HepG2 (cell line): Measurements from ENCODE around the gene SLC23A2. TPM values are rescaled to one million over a fixed set of nuclear protein-coding genes. Genes with fewer than 3 reads are reported as not detected.

Experiments used
- BCL6 ChIP-seq: IDR thresholded peaks from 2 replicates; pipeline ENCODE4 v1.6.1; 2016; ENCODE audit warnings: missing genetic modification reagents, missing compliant biosample characterization
- CBX1 ChIP-seq: IDR thresholded peaks from one replicate; pipeline ENCODE4 v1.6.1; 2016; ENCODE audit warnings: antibody characterized with exemption, low read depth
- EHMT2 ChIP-seq: fragments of 200-600 bp; sonication (generic); IDR thresholded peaks from 2 replicates; pipeline ENCODE4 v1.7.0; 2017; ENCODE audit warnings: antibody characterized with exemption, low read depth, low read length, borderline replicate concordance
- FOXJ3 ChIP-seq: sonication (generic); formaldehyde crosslinking; IDR thresholded peaks from 2 replicates; pipeline ENCODE4 v1.4.0; 2020; ENCODE audit warnings: missing genetic modification reagents, mild to moderate bottlenecking, borderline replicate concordance
- GFI1 ChIP-seq: sonication (generic); formaldehyde crosslinking; IDR thresholded peaks from 2 replicates; pipeline ENCODE4 v1.5.0; 2020; ENCODE audit warnings: missing genetic modification reagents, mild to moderate bottlenecking, borderline replicate concordance
- HHEX ChIP-seq: IDR thresholded peaks from 2 replicates; pipeline ENCODE4 v1.6.1; 2016; ENCODE audit warnings: control low read depth
- HMGA1 ChIP-seq: sonication (generic); formaldehyde crosslinking; conservative IDR thresholded peaks from 2 replicates; pipeline ENCODE4 v1.4.0; 2020; ENCODE audit warnings: missing genetic modification reagents
- KDM6A ChIP-seq: IDR thresholded peaks from 2 replicates; pipeline ENCODE4 v1.6.1; 2016; ENCODE audit warnings: low read depth
- KMT2B ChIP-seq: IDR thresholded peaks from 2 replicates; pipeline ENCODE4 v1.6.1; 2016; ENCODE audit warnings: missing genetic modification reagents, missing compliant biosample characterization
- MXD4 ChIP-seq: IDR thresholded peaks from 2 replicates; pipeline ENCODE4 v1.6.1; 2016; ENCODE audit warnings: mild to moderate bottlenecking, missing biosample characterization, missing genetic modification reagents
- NCOA2 ChIP-seq: sonication (generic); formaldehyde crosslinking; IDR thresholded peaks from 2 replicates; pipeline ENCODE4 v1.8.0; 2022; ENCODE audit warnings: inconsistent platforms
- PBX2 ChIP-seq: IDR thresholded peaks from 2 replicates; pipeline ENCODE4 v1.6.1; 2016; ENCODE audit warnings: control low read depth
- PITX1 ChIP-seq: sonication (generic); formaldehyde crosslinking; IDR thresholded peaks from 2 replicates; pipeline ENCODE4 v1.5.1; 2020; ENCODE audit warnings: mild to moderate bottlenecking, missing genetic modification reagents
- PRPF4 ChIP-seq: fragments of 200-400 bp; formaldehyde crosslinking; IDR thresholded peaks from 2 replicates; pipeline ENCODE4 v1.6.1; 2016; ENCODE audit warnings: low read length, low read depth; ENCODE audit not compliant: poor library complexity, severe bottlenecking
- RXRB ChIP-seq: IDR thresholded peaks from 2 replicates; pipeline ENCODE4 v1.6.1; 2016; ENCODE audit warnings: borderline replicate concordance, missing genetic modification reagents, missing compliant biosample characterization
- SNAPC2 ChIP-seq: sonication (generic); formaldehyde crosslinking; IDR thresholded peaks from 2 replicates; pipeline ENCODE4 v1.8.1; 2022; ENCODE audit warnings: mild to moderate bottlenecking, missing genetic modification reagents
- SRF ChIP-seq: IDR thresholded peaks from 2 replicates; pipeline ENCODE4 v1.6.1; 2011; ENCODE audit warnings: mild to moderate bottlenecking, low read depth, low read length, moderate library complexity
- STAT6 ChIP-seq: sonication (generic); formaldehyde crosslinking; IDR thresholded peaks from 2 replicates; pipeline ENCODE4 v1.4.0; 2020; ENCODE audit warnings: missing genetic modification reagents, mild to moderate bottlenecking, borderline replicate concordance
- TAF15 ChIP-seq: fragments of 200-400 bp; formaldehyde crosslinking; IDR thresholded peaks from one replicate; pipeline ENCODE4 v1.6.1; 2018; ENCODE audit warnings: mild to moderate bottlenecking, low read depth, low read length; ENCODE audit not compliant: poor library complexity, severe bottlenecking
- TRAFD1 ChIP-seq: sonication (generic); formaldehyde crosslinking; IDR thresholded peaks from 2 replicates; pipeline ENCODE4 v1.5.1; 2020; ENCODE audit warnings: missing genetic modification reagents, mild to moderate bottlenecking, borderline replicate concordance
- ZNF260 ChIP-seq: sonication (generic); formaldehyde crosslinking; IDR thresholded peaks from 2 replicates; pipeline ENCODE4 v1.4.0; 2020; ENCODE audit warnings: missing genetic modification reagents, low read depth, mild to moderate bottlenecking, borderline replicate concordance
- ZNF282 ChIP-seq: fragments of 450-650 bp; IDR thresholded peaks from 2 replicates; pipeline ENCODE4 v1.6.1; 2018; ENCODE audit not compliant: partially characterized antibody
- ZNF432 ChIP-seq: sonication (generic); formaldehyde crosslinking; IDR thresholded peaks from 2 replicates; pipeline ENCODE4 v1.5.0; 2020; ENCODE audit warnings: missing genetic modification reagents, mild to moderate bottlenecking, borderline replicate concordance
- ZNF547 ChIP-seq: sonication (generic); formaldehyde crosslinking; IDR thresholded peaks from 2 replicates; pipeline ENCODE4 v1.5.1; 2020; ENCODE audit warnings: mild to moderate bottlenecking, missing genetic modification reagents
- ZNF550 ChIP-seq: sonication (generic); formaldehyde crosslinking; IDR thresholded peaks from 2 replicates; pipeline ENCODE4 v1.4.0; 2020; ENCODE audit warnings: mild to moderate bottlenecking, missing genetic modification reagents, borderline replicate concordance
- ZNF619 ChIP-seq: sonication (generic); formaldehyde crosslinking; IDR thresholded peaks from 2 replicates; pipeline ENCODE4 v1.4.0; 2020; ENCODE audit warnings: mild to moderate bottlenecking, missing genetic modification reagents
- polyA plus RNA-seq, 8 experiments: library from polyadenylated mRNA; depleted of rRNA in 3 of 8; stranded (reverse) in 7 of 8; unstranded in 1 of 8; fragments of >200 nt; fragmentation: Illumina TruSeq in 4 of 8; extraction: Trizol in 4 of 8; gene quantifications; 2 replicates each; pipeline versions ENCODE4 v1.2.1 to v1.2.3, GENCODE V29; 2011 to 2016; ENCODE audit warnings: low read depth in 4 of 8, missing spikeins in 1 of 8, mixed read lengths in 1 of 8; ENCODE audit not compliant: insufficient read depth in 1 of 8
- total RNA-seq, 5 experiments: library from RNA; depleted of rRNA; stranded (reverse); fragments of >200 nt; fragmentation: Illumina TruSeq; extraction: Trizol; gene quantifications; 2 replicates each; pipeline ENCODE4 v1.2.3, GENCODE V29; 2016; ENCODE audit warnings: low read depth in 1 of 5

Gene SLC23A2
- total and polyA plus RNA-seq, 2 of the 13 experiments (the other 11 are each of a cell fraction or from before 2014, with no cell fraction given) = 42.2 to 51.2 TPM

GRCh38 chr20:4937407-4938319 lies 63.6 kb downstream of the SLC23A2 start (continued):
- no peak for TF ChIP-seq TRAFD1 (CRISPR knock-in tag)
- no peak for TF ChIP-seq HMGA1 (CRISPR knock-in tag)
- TF ChIP-seq TAF15 = no peak
- TF ChIP-seq MXD4 (CRISPR knock-in tag) = no peak
- no peak for TF ChIP-seq PRPF4
- TF ChIP-seq STAT6 (CRISPR knock-in tag) = no peak
- no peak for TF ChIP-seq RXRB (CRISPR knock-in tag)
- no peak for TF ChIP-seq ZNF260 (CRISPR knock-in tag)
- TF ChIP-seq HHEX (CRISPR knock-in tag) = no peak
- TF ChIP-seq ZNF547 (CRISPR knock-in tag) = no peak; the same call in 1 of the 2 replicates
- no peak for TF ChIP-seq BCL6 (CRISPR knock-in tag)
- no peak for TF ChIP-seq KDM6A (CRISPR knock-in tag)
- TF ChIP-seq GFI1 = 0 out of 2 replicates have a peak, but pooled peaks have one; percentile 60
- TF ChIP-seq NCOA2 = 0 out of 2 replicates have a peak, but pooled peaks have one; percentile 24
- no peak for TF ChIP-seq CBX1
- no peak for TF ChIP-seq SRF
- TF ChIP-seq SNAPC2 (CRISPR knock-in tag) = no peak
- no peak for TF ChIP-seq ZNF432 (CRISPR knock-in tag)
- TF ChIP-seq PBX2 (CRISPR knock-in tag) = no peak
- TF ChIP-seq ZNF282 = no peak
- TF ChIP-seq ZNF619 (CRISPR knock-in tag) = no peak
- peak; percentile 42; the same call in 1 of the 2 replicates for TF ChIP-seq PITX1 (CRISPR knock-in tag)
- no peak for TF ChIP-seq EHMT2
- TF ChIP-seq ZNF550 (CRISPR knock-in tag) = no peak
- TF ChIP-seq FOXJ3 (CRISPR knock-in tag) = no peak
- TF ChIP-seq KMT2B = no peak
